Fibroblast of the conjunctiva (primary cell): ENCODE measurements around the gene RIPOR3.

ENCODE experiments used
- DNase-seq: peaks from one replicate; pipeline ENCODE4 v3.0.0-alpha.2; 2010; ENCODE audit warnings: low read depth

Gene RIPOR3

DNA sequence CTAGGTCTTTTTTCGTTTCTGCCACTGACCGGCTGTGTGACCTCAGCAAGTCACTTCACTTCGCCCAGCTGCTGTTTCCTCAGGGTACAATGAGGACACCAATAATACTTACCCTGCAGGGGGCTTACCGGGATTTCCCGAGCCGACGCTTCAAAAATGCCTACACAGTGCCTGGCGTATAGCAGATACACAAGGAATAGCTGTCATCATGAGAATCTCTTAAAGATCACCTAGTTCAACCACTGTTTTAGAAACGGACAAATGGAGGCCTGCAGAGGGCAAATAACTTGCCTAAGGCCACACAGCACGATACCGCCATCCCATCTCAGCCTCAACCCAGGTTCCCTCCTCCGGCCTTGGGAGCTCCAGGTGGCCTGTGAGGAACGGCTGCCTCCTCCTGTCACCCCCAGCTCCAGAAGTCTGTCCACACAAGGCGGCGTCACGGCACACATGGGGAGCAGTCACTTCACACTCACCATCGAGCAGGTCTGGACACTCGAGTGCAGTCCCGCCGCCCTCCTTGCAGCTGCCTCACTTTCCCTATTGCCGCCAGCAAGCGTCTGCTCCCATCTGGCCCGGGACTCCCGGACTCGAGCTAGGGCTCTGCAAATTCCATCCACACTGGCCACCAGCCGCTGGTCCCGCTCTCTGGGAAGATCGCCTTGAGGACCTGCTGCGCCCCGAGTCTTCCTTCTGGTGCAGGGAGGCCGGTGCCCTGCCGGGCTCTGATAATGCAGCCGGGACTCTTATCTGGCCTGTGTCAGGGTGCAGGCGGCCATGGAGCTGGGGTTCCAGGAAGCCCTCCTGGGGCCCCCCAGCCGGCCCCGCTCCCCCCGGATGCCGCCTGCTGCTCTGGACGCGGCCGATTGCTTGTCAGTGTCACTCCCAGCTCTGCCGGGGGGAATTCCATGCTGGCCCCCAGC is at the start of gene RIPOR3:
TSS of gene RIPOR3 (minus strand) at position 893 of the 923 bp plus-strand sequence. CDS start at position 479, 414 bp downstream.
- no peak for DNase-seq

DNA sequence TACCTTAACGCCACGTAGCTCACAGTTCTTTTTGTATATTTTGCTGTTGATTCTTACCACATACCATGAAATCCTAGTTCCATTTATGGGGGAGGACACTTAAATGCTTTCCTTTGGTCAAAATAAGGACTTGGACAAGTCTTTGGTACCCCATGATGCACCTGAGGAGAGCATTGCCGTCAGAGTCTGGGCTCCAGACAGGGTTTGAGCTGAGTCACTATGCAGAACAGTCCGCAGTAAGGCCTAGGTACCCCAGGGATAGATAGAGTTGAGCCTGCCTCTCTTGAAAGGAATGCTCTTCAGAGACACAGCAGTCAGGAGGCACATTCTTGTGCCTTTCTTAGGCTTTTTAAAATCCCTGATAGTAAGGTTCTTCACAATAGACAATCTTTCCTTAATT is 46.0 kb upstream of the RIPOR3 start:
- DNase-seq: no peak

- no peak for DNase-seq
Observed at GRCh38 chr20:50735813-50736212, 44.5 kb upstream of the RIPOR3 start.

DNA sequence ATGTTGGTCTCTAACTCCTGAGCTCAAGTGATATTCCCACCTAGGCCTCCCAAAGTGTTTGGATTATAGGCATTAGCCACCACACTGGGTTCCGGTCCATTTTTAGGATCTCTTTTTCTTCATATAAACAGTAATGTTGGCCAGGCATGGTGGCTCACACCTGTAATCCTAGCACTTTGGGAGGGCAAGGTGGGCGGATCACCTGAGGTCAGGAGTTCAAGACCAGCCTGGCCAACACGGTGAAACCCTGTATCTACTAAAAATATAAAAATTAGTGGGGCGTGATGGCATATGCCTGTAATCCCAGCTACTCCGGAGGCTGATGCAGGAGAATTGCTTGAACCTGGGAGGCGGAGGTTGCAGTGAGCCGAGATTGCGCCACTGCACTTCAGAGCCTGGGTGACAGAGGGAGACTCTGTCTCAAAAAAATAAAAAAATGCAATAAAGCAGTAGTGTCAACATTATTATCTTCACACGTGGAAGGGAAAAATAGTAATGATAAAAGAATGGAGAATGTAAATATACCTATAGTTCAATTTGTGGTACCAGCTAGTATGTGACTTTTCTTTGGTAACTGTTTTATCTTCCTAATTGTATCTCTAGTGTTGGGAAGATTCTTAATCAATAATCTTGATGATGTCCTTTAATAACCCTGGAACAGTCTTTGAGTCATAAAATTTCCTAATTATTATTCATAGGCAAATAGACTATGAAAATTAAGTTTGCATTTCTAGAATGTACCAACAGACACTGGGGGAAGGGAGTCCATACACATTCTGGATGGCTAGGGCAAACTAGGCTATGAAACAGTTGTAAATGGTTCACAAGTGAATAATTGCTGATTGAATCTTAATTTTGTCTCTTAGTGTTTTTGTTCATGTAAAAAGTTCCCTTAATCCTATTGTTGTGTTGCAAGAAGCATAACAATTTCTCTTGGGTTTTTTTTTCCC is 43.7 kb upstream of the RIPOR3 start:
- no peak for DNase-seq

- DNase-seq: no peak
Observed at GRCh38 chr20:50733644-50734349, 42.5 kb upstream of the RIPOR3 start.

DNA sequence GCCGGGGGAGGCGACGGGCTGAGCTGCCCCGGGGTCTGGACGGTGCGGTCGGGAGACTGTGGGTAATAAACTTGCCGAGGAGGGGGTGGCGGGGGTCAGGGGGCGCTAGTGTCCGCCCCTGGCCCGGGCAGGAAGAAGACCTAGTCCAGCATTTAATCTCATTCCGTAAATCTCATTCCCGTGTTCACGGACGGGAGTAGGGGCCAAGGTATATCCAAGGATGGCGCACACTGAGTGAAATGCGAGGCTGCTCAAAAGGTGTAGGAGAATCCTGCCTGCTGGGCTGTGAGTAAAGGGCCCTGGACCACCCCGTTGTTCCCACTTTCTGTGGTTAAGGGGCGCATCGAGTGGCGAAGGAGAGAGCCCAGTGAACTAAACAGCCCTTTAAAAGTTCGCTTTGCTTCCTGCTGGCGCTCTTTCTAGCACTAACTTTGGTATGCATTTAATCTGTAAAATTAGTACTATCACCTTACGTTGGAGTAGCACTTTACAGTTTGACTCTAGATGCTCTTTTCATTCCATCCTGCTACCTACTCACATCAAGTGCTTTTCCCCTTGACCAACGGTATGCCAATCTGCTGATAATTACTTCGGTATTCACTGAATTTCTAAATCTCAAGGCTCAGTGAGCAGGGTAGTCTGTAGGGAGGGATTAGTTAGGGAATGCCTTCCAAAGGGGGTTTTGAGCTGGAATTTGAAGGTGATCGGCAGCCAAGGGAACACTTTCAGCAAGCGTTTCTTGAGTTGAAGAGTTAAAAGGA is 40.8 kb upstream of the RIPOR3 start:
- no peak for DNase-seq

DNA sequence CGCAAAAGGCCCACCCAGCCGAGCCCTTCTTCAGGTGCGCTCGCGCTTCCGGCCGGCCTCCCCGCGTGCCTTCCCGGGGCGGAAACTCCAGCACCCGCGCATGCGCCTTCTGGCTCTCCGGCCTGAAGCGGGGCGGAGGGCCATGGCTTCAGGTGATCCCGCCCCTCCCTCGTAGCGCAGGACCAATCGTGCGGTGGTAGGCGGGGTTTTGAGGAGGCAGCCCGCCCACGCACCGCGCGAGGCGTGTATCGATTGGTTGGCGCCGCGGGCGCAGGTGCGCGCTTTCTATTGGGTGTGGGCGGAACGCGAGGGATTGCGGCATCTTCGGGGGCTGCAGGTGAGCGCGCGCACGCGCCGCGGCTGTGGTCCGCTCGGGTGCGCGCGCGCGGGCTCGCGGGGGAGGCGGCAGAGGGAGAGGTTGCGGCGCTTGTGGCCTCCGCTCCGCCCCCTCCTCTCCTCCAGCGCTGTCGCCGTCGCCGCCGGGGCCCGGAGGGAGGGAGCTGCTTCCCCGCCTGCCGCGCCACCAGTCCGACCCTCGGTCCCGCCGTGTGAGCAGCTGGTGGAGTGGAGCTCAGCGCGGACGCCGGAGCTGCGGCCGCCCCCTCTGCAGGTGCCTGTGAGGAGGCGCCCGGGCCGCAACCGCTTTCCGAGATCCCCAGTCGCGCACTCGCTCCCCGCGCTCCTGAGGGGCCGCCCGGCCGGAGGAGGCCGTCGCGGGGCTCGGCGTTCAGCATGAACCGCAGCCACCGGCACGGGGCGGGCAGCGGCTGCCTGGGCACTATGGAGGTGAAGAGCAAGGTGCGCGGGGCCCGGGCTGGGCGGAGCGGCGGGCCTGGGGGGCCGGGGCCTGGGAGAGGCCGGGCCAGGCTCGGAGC is 40.0 kb upstream of the RIPOR3 start, which contains the start of gene PARD6B:
TSS of gene PARD6B (plus strand) at position 526 of the 875 bp plus-strand sequence. CDS start at position 733, 207 bp downstream.
- DNase-seq: peak; percentile 81

GRCh38 chr20:50730765-50731054 is 39.4 kb upstream of the RIPOR3 start:
- DNase-seq: no peak

DNA sequence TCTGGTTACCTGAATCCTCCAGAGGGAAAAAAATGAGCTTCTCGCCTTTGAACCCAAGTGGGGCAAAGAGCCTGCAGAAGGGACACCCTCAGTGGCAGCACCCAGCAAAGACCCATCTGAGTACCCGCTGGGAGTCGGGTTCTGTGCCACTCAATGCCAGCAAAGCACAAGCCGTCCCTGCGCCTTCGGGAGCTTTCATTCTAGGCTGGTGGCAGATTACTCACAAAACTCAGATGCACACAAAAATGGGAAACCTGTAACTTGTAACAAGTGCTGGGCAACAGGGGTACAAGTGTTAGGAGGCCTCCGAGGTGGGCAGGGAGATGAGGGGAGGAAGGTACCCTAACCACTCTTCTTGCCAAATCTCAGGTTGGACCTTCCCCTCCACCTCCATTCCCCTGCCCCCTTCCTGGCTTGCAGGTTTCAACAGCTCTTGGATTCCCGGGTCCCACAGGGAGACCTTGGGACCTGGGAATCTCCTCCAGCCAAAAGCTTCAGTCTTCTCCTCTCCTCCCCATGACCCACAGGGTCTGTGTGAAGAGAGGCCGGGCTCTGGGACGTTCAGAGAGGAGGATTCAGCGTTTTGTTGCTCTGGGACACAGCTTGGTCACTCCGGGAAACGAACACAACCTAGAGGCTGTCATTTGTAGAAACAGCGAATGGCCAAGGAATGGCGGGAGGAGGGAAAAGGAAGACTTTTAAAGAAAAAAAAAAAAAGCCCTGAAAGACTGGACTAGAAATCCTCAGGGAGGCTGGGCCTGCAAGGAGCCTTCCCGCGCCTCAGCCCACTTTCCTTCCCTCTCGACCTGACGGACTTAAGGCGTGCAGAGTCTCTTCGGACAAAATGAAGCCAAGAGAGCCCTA is 38.8 kb upstream of the RIPOR3 start:
- no peak for DNase-seq

DNA sequence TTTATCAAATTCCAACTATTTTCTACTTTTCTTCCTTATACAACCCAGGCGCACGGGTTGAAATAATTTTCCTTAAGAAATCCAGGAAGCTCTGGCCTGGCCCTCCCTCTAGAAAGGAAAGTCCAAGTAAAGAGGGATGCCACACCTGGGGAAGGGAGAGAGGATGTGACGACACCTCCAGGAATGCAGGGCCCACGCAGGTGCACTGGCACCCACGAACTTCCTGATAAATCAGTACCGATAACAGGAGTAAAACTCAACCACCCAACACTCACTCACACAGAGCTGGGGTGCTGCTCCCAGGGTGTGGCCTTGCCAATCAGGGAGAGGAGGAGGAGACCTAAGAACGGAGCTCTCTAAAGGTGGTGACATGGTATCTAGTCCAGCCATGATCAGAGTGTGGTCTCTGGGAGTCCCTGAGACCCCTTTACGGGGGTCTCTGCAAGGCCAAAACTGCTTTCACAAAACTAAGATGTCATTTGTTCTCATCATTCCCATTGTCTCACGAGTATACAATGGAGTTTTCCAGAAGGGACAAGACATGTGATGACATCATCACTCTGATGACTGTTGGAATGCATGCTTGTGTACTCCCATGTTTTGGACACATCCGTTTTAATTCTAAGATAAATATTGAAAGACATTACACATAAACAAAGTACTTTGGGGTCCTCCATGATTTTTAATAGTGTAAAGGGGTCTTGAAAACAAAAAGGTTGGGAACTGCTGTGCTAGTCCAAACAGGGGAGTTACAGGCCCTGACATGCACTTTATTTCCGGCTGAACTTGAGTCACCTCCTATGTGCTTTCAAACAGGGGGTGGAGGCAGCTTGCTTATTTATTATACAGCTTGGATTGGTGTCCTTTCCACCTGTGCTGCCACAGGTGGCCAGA is 37.9 kb upstream of the RIPOR3 start:
- DNase-seq: no peak

- DNase-seq: no peak
Observed at GRCh38 chr20:50728486-50728980, 37.2 kb upstream of the RIPOR3 start.

DNA sequence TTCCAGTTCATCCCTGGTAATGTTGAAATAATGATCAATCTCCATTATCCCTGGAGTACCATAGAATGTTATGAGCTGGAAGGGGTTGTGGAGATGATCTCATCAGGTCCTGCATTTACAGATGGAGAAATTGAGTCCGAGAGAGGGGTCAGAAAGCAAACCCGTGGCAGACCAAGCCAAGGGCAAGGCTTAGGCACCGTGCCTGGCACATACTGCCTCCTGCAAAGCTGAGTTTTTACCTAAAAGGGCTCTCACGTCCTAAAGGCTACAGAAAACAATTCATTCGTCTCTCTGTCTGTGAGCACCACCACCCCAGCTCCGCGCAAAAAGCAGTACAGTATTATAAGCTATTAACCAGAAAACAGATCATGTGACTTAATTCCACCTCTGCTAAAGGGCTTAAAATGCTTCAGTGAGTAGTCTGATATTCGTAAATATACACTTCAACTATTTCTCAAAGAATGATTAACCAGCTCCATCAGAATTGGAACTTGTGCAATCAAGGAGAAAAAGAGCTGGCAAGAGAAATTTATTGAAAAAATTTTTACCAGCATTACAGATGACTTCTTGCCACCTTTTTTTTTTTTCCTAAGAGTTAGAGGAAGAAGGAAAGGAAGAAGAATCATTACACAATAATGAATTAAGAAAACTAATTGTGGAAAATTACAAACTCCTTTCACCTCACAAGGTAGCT is 36.6 kb upstream of the RIPOR3 start:
- DNase-seq: no peak

GRCh38 chr20:50726955-50727791 is 35.8 kb upstream of the RIPOR3 start:
- DNase-seq: no peak

GRCh38 chr20:50725724-50726005 is 34.3 kb upstream of the RIPOR3 start:
- no peak for DNase-seq

DNA sequence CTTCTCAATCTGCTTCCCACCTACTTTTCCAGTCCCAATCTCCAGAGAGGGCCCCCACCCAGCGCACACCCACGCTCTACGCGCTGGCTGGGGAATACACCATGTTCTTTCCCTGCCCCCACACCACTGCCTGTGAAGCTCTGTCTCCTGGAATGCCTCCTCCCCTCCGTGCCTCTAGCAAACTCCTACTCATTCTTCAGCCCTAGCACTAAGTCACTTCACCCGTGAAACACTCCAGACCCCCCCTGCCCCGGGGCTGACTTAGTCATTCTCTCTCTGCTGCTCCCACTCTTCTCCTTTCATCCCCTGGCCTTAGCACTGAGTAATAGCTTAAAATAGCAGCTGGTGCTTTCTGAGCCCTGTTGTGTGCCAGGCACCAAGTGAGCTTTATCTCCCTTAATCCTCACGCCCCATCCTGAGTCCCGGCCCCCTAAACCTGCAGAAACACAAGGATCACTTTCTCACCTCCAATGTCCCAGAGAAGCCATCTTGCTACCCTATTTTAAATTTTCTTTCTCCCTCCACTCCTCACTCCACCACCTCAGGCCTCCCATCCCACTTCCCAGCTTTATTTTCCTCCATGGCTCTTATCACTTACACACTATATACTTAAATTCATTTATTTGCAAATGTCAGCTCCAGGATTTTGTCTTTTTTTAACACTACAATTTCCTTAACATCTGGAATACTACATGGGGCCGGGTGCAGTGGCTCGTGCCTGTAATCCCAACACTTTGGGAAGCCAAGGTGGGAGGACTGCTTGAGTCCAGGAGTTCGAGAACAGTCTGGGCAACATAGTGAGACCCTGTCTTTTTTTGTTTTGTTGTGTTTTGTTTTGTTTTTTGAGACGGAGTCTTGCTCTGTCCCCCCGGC is 33.7 kb upstream of the RIPOR3 start:
- peak; percentile 56 for DNase-seq
